SU-DHL-6 (cell line): ENCODE results near the gene FCHSD2.

Experiments used
- H2AFZ ChIP-seq: fragments of 200-600 bp; sonication (generic); 2 replicates; pipeline ENCODE4 v1.6.1; 2014; ENCODE audit warnings: low read depth, mild to moderate bottlenecking, moderate library complexity, mixed read lengths, antibody characterized with exemption, low read length; ENCODE audit not compliant: severe bottlenecking
- H3F3A ChIP-seq: fragments of 200-600 bp; shearing (Covaris generic); 2 replicates; pipeline ENCODE4 v1.6.0; 2016; ENCODE audit warnings: antibody characterized with exemption, mild to moderate bottlenecking; ENCODE audit not compliant: insufficient read depth
- H3K27ac ChIP-seq: fragments of 200-600 bp; sonication (generic); 2 replicates; pipeline ENCODE4 v1.5.1; 2016; ENCODE audit warnings: low read depth, mild to moderate bottlenecking, low read length, moderate library complexity, mixed read lengths
- H3K27me3 ChIP-seq: fragments of 200-600 bp; sonication (generic), shearing (Covaris generic); 2 replicates; pipeline ENCODE4 v1.6.0; 2014; ENCODE audit warnings: mild to moderate bottlenecking, low read length
- H3K36me3 ChIP-seq: fragments of 200-600 bp; sonication (generic); 2 replicates; pipeline ENCODE4 v1.6.1; 2014; ENCODE audit warnings: mild to moderate bottlenecking, low read length, mixed read lengths
- H3K4me2 ChIP-seq: fragments of 300-600, 200-600 bp; shearing (Covaris generic), sonication (generic); 2 replicates; pipeline ENCODE4 v1.6.0; 2014; ENCODE audit warnings: low read length, low read depth, mild to moderate bottlenecking; ENCODE audit not compliant: poor library complexity, severe bottlenecking
- H3K4me3 ChIP-seq: fragments of 200-600 bp; sonication (generic); 2 replicates; pipeline ENCODE4 v1.5.1; 2014; ENCODE audit warnings: antibody characterized with exemption, low read length, mild to moderate bottlenecking, mixed read lengths; ENCODE audit not compliant: insufficient read depth, poor library complexity, severe bottlenecking
- H3K79me2 ChIP-seq: fragments of 200-600 bp; sonication (generic); 2 replicates; pipeline ENCODE4 v1.6.1; 2014; ENCODE audit warnings: mild to moderate bottlenecking, low read length, moderate library complexity; ENCODE audit not compliant: insufficient read depth
- H3K9ac ChIP-seq: fragments of 200-600 bp; sonication (generic); 2 replicates; pipeline ENCODE4 v1.7.0; 2014; ENCODE audit warnings: mild to moderate bottlenecking, low read length
- H3K9me2 ChIP-seq: fragments of 200-600 bp; sonication (generic); replicated peaks from 2 replicates; pipeline ENCODE4 v1.6.1; 2014; ENCODE audit warnings: low read length; ENCODE audit not compliant: insufficient read depth
- H3K9me3 ChIP-seq: fragments of 200-600 bp; sonication (generic); 2 replicates; pipeline ENCODE4 v1.6.1; 2014; ENCODE audit warnings: low read length, mixed read lengths; ENCODE audit not compliant: insufficient read depth
- H4K20me1 ChIP-seq: fragments of 200-600 bp; sonication (generic); 2 replicates; pipeline ENCODE4 v1.6.1; 2014; ENCODE audit warnings: low read depth, mild to moderate bottlenecking, antibody characterized with exemption, low read length, moderate library complexity, mixed read lengths
- EZH2phosphoT487 ChIP-seq: fragments of 200-600 bp; sonication (generic), shearing (Covaris generic); conservative IDR thresholded peaks from 2 replicates; pipeline ENCODE4 v1.6.1; 2018; ENCODE audit warnings: mild to moderate bottlenecking, antibody characterized with exemption, low read length, moderate library complexity, mixed read lengths
- TF ChIP-seq, protein P1 (sequence below): fragments of 200-600 bp; sonication (generic); IDR thresholded peaks from one replicate; pipeline ENCODE4 v1.5.1; 2017; ENCODE audit warnings: antibody characterized with exemption, mild to moderate bottlenecking, low read length, moderate library complexity; ENCODE audit not compliant: insufficient read depth, poor library complexity, severe bottlenecking

FCHSD2 gene

DNA sequence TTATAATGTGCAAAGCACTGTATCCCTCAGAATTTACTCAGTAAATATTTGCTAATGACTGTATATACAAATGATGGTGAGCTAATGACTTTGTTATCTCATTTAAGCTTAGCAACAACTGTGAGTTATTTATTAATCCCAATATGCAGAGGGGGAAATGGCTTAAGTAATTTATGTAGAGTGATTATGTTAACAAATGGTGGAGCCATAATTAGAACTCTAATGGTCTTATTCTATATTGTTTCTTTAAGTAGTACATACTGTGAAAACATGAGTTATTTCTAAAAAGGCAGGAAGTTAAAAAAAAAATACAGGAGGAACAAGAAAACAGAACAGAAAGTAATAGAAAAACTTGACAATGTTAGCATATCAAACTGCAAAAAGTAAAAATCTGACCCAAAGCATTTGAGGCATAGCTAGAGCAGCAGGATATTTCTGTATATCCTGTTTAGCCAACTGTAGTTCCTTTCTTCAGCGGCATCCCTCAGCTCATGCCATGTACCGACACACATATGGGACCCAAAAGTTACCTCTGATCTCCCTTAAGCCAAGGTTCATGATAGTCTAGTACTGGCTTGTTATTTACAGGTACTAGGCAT lies 94.2 kb downstream of the FCHSD2 start:
- no peaks in the 10 kb centered on the region for H4K20me1 ChIP-seq
- peak overlapping the region; percentile 68 for H3K4me2 ChIP-seq
- H3K9me3 ChIP-seq: no peaks in the 10 kb centered on the region
- H2AFZ ChIP-seq: no peak overlapping the region
- TF ChIP-seq, protein P1, sequence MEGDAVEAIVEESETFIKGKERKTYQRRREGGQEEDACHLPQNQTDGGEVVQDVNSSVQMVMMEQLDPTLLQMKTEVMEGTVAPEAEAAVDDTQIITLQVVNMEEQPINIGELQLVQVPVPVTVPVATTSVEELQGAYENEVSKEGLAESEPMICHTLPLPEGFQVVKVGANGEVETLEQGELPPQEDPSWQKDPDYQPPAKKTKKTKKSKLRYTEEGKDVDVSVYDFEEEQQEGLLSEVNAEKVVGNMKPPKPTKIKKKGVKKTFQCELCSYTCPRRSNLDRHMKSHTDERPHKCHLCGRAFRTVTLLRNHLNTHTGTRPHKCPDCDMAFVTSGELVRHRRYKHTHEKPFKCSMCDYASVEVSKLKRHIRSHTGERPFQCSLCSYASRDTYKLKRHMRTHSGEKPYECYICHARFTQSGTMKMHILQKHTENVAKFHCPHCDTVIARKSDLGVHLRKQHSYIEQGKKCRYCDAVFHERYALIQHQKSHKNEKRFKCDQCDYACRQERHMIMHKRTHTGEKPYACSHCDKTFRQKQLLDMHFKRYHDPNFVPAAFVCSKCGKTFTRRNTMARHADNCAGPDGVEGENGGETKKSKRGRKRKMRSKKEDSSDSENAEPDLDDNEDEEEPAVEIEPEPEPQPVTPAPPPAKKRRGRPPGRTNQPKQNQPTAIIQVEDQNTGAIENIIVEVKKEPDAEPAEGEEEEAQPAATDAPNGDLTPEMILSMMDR: no peak
- no peak for TF ChIP-seq EZH2phosphoT487
- H3K9me2 ChIP-seq: no peaks in the 10 kb centered on the region
- peaks cover 85% of the 10 kb centered on the region for H3K79me2 ChIP-seq
- peak overlapping the region; percentile 34 for H3K9ac ChIP-seq
- H3F3A ChIP-seq: peaks cover 56% of the 10 kb centered on the region
- peaks cover 11% of the 10 kb centered on the region; the same call in 1 of the 2 replicates for H3K36me3 ChIP-seq
- peak overlapping the region; percentile 27 for H3K4me3 ChIP-seq
- H3K27me3 ChIP-seq: no peaks in the 10 kb centered on the region
- peak overlapping the region; percentile 93 for H3K27ac ChIP-seq

DNA sequence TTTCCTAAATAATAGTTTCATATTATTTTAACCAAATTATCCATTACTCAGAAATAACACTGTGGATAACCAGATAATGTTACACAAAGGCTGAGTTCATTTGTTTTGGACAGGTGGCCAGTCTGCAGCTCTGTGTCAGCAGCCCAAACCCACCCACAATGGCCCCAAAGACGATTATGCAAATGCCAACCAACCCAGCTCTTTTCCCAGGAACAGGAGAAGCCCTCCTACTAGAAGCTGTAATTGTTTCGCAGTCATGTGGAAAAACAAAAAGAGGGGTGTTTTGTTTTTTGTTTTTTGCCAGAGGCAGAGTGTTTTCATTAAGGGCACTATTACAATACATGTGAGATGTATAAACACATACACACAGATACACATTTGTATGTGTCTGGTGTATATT lies 102.1 kb downstream of the FCHSD2 start:
- Histone ChIP-seq H4K20me1 (no peaks in the 10 kb centered on the region; the same call in 1 of the 2 replicates), H3K4me2 (no peak overlapping the region), H3K9me3 (no peaks in the 10 kb centered on the region)

DNA sequence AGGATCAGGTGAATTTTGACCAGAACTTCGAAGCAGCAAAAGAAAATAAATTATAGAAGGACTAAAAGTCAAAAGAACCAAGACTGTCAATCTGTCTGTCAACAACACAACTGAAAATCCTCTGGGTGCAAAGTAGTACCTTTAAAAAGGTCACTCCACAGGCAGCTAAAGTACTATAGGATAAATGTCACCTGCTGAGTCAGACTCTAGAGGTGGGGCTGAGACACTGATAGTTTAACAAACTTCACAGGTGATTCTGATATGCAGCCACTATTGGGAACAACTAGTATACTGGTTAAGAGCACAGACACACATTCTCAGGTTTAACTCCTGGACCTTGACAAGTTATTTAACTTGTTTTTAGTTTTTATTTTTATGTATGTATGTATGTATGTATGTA lies 107.3 kb downstream of the FCHSD2 start:
- peaks cover 80% of the 10 kb centered on the region for H3K79me2 ChIP-seq
- TF ChIP-seq EZH2phosphoT487: no peak
- TF ChIP-seq, protein P1: no peak

More for the DNA sequence above, 102.1 kb downstream of the FCHSD2 start:
- Histone ChIP-seq H3F3A (peaks cover 17% of the 10 kb centered on the region; the same call in 1 of the 2 replicates), H3K4me3 (no peak overlapping the region), H3K79me2 (peaks cover 78% of the 10 kb centered on the region), H3K9me2 (no peaks in the 10 kb centered on the region), H3K27ac (no peak overlapping the region), H2AFZ (no peak overlapping the region), H3K9ac (no peak overlapping the region), H3K36me3 (peaks cover 43% of the 10 kb centered on the region), H3K27me3 (no peaks in the 10 kb centered on the region)
- TF ChIP-seq, protein P1: no peak
- TF ChIP-seq EZH2phosphoT487: no peak

More for the DNA sequence above, 107.3 kb downstream of the FCHSD2 start:
- Histone ChIP-seq H3K9me2 (no peaks in the 10 kb centered on the region), H3K27ac (0 out of 2 replicates have a peak overlapping the region, but pooled peaks have one; percentile 0), H3K36me3 (peaks cover 69% of the 10 kb centered on the region), H3K4me3 (no peak overlapping the region), H3K9ac (no peak overlapping the region), H3K9me3 (0 out of 2 replicates have a peak, but pooled peaks cover 2% of the 10 kb centered on the region), H2AFZ (no peak overlapping the region), H3F3A (peaks cover 14% of the 10 kb centered on the region; the same call in 1 of the 2 replicates), H3K27me3 (no peaks in the 10 kb centered on the region), H3K4me2 (no peak overlapping the region), H4K20me1 (no peaks in the 10 kb centered on the region; the same call in 1 of the 2 replicates)
